Measurements from ENCODE around the gene FKBP15.
A peak's percentile ranks its signal among the peaks of the same experiment; 100 is the strongest.
"Not testable (repeated sequence)": the region's sequence is repeated elsewhere in the genome, so short reads cannot be mapped to it uniquely, and the experiment has no call there.

Gene FKBP15

DNA sequence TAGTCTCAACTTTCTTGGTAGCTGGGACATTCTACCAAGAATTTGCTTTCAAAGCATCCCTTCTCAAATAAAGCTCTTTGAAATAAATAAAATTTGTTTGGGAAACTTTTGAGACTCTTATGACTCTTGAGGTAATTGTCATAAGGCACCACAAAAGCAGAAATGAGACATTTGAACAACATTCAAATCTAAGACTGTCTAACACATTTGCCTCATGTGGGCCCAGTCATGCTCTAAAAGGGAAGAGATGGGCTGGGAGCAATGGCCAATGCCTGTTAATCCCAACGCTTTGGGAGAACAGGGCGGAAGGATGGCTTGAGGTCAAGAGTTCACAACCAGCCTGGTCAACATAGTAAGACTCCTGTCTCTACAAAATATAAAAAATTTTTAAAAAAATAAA lies 43.8 kb downstream of the FKBP15 start:
- DNase-seq, result no peak

DNA sequence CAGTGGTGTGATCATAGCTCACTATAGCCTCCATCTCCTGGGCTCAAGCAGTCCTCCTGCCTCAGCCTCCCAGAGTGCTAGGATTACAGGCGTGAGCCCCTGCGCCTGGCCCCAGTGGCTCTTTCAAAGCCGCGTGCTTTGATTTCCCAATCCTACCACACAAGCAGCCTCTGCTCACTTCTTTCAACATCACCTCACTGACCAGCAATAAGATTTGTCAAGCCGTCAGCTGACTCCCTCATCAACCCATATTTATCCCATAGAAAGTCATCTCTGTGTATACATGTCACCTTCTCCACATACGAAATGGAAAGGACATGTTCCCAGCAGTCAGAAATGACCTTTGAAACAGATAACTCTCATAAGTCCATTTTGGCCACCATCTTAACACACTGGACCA lies 44.3 kb downstream of the FKBP15 start:
- DNase-seq, result no peak

DNA sequence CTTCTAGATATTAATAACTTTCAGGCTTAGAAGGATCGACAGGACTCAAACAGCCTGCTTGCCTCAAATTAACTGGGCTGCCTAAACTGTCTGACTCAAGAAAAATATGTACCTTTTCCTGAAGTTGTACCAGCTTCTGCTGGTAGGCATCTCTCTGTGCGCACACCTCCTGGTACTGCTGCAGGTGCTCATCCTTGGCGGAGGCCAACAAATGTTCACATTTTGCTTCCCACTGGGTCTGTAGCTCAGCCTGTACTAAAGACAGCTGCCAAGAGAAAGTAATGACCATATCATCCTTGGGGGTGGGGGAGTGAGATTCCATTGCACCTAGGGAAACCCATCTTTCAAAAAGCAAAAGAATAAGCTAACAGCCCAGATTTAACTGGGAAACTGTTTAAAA lies 47.7 kb downstream of the FKBP15 start:
- no peak for DNase-seq

DNA sequence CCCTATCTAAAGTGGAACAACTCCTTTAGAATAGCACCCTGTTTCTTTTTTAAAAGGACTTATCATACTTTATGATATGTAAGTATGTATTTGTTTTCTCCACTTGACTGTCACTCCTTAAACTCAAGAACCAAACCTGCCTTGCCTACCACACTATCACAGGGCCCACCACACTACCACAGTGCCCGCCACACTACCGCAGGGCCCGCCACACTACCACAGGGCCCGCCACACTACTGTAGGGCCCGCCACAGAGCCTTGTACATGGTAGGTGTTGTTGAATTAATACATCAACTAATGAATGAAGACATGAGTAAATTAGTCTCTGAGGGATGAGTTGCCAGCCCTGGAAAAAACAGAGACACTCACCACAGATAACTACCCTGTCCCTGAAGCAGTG lies 52.3 kb downstream of the FKBP15 start:
- DNase-seq, result no peak

DNA sequence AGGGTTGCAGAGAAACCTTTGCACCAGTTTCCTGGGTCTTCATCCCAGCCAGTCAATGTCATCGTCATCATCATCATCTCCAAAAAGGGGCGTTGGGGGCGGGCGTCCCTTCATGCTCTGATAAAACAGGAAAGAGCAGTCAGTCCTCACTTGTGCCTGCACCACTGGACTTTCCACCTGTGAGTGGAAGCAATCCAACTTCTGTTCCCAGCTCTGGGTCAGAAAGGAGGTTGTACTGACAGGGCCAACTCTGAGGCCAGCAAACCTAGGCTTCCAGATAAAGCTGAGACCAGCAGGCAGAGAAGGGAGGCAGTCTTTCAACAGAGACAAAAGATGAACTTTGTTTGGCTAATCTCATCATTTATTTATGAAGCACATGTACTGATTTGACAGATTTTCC lies 55.0 kb downstream of the FKBP15 start:
- DNase-seq, result no peak

DNA sequence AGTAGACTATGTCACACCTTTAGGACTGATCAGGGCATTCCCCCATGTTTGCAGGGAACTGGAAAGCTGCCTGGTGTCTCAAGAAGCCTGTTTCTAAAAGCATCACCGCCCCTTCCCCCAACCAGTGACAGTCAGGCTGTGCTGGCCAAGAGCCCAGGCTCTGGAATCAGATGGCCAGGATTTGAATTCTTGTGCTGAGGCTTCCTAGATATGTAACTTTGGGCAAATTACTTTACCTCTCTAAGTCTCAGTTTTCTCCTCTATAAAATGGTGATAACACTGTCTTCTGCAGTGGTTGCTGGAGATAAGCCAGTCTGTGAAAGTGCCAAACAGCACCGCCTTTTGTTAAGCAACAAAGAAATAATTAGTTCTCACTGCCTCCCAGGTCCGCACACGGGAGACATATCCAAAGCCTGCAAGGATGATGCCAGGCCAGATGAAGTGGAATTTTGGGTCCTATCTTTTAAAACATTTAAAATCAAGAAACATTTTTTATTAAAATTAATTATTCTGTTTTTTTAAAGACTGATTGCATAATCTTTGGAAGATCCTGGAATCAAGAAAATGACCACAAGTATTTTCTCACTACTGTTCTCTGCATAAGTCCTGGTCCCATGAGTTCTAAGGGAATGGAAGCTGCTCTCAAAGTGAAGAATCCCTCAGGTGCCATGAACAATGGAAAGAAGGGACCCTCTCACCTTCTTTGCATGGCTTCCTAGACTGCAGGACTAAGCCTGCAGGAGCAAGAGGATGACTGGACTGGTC lies 56.4 kb downstream of the FKBP15 start:
- no peak for DNase-seq

DNA sequence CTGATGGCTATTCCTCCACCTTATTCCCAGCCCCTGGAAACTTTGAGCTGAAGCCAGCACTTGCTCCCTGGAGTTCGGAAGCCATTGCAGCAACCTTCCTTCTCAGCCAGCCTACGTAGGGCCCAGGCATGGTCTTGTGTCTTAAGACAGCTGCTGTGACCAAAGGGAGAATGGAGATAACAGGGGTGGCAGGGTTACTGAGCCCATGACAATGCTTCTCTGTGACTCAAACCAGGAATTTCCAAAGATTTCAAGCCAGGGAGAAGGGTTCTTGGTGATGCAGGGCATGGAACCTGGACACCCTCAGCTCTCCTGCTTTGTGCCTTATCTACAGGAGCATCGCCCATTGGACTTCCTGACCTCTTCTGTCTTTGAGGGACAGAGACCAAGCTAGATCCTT lies 58.1 kb downstream of the FKBP15 start:
- no peak for DNase-seq

DNA sequence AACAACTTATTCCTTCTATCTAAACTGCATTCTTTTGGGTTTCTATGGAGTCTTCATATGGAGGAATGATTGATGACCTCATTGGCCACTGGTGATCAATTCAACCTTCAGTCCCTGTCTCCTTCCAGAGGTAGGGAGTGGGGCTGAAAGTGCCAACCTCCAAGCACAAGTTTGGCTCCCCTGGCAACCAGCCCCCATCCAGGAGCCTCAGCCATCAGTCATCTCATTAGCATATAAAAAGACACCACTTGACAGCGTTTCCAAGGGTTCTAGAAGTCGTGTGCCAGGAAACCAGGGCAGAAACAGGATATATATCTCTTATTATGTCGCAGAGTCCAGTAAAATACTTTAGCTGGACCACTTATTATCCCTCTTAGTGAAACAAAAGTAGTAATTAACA lies 60.5 kb downstream of the FKBP15 start:
- no peak for DNase-seq

DNA sequence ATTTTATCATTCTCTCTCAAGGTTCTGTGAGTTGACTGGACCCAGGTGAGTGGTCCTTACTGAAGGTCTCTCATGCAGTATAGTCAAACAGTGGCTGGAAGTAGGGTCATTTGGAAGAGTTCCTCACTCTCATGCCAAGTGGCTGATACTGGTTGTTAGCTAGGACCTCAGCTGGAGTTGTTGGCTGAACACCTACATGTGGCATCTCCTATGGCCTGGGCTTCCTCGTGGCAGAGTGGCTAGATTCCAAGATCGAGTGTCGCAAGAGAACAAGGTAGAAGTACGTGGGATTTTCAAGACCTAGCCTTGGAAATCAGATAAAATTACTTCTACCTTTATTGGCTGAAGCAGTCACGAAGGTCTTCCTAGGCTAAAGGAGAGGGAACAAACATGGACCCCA lies 62.6 kb downstream of the FKBP15 start:
- no peak for DNase-seq

DNA sequence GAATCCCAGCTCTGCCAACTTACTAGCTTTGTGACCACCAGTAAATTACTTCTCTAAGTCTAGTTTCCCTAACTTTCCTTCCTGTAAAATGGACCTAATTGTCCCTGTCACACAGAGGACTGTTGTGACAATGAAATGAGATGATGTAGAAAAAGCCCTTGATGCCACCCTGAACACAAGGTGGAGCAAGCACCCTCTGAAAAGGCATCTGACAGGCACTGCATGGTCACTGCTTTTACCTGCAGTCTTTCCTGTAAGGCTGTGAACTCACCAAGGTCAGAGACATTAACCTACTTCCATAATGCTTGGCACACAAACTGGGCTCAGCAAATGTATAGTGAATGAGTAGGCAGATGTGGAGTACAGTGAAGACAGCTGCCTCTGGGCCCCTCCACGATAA lies 64.2 kb downstream of the FKBP15 start:
- DNase-seq, result no peak

DNA sequence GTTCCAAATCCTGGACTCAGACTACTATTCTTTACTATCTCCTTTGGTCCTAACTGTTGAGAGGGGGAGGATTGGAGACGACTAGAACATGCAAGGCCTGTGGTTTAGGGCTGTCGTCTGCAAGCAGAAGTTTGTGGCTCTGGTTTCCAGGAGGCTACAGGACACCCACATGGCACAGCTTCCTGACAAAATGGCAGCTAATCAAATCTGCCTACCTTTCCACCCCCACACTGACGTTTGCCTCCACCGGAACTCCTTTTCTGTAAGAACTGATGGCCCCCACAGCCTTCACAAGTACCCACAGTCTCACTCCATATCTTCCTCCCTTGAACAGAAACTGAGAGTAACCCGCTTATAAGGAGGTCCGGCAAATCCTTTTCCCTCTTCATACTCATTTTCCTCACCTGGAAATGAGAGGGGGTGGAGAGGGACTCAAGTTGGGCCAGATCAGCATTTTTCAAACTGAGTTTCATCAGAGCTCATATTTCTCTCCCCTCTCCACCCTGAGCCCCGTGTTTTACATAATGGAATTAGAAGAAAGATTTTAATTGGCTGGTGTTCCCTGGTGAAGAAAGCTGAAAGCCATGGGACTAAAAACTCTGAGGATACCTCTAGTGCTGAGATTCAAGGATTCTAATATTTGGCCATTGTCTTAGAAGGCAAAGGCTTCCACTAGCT lies 65.0 kb downstream of the FKBP15 start:
- DNase-seq, result no peak

DNA sequence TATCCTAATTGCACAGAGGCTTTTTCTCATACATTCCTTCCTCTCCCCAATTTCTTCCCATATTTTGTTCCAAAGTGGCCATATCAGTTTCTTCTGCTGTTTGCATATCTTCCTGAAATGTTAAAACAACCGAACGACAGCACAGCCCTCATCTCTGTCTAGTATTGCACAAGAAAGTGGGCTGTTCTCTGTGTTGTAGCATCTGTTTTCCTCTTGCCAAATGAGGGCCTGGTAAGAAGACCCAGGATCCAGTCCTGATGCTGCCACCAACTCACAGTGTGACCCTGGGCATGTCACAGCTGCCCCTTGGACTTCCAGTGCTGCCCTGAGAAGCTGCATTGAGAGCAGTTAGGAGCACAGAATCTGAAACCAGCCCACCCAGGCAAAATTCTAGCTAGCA lies 66.1 kb downstream of the FKBP15 start:
- no peak for DNase-seq

DNA sequence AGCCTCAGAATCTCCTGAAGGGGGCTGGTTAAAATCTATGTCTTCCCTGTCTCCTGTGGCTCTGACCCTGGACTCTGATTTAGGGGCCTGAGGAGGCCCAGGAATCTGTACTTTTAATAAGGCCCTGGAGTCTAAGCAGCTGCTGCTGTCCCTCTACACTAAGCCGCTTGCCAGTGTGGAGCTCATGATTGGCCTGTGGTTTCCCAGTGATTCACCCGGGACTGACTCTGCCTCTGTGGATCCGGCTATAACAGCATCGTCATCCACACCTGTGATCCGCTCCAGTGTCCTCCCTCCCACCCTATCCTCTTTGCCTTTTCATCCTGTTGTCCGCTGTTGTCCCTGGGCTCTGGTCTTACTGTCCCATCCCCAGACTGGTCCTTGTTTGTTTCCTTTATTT lies 66.6 kb downstream of the FKBP15 start:
- no peak for DNase-seq

DNA sequence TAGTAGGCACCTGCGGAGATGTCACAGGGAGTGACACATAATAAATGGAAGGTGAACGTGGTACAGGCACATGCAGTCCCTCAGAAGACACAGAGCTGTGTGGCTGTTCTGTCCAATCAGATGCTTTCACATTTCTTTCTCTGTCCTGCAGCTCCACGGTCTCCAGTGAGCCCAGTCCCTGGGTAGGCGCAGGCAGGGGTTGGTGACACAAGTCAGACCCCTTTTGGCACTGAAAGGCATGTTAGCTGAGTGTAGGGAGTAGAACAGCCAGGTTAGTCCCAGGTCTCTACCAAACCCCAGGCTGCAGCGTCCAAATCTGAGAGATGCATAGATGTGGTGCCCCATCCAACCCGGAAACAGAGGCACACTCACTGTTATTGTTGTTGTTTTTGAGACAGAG lies 67.5 kb downstream of the FKBP15 start:
- DNase-seq, result no peak

DNA sequence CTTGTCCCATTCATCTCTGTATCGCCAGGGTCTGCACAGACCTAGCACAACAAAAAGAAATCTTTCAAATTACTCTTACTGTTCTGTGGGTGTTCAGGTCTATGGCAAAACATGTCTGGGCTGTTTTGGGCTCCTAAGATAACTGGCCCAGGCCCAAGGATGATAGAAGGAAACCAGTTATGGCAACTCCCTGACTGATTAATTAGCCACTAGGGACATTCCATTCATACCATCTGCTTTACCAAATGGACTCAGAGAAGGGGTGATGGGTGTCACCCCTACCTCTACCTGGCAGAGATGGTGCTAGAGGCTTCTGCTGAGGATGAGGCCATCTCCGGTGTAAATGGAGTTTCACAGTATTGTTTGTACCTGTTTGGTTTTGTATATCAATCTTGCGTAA lies 68.4 kb downstream of the FKBP15 start:
- no peak for DNase-seq

DNA sequence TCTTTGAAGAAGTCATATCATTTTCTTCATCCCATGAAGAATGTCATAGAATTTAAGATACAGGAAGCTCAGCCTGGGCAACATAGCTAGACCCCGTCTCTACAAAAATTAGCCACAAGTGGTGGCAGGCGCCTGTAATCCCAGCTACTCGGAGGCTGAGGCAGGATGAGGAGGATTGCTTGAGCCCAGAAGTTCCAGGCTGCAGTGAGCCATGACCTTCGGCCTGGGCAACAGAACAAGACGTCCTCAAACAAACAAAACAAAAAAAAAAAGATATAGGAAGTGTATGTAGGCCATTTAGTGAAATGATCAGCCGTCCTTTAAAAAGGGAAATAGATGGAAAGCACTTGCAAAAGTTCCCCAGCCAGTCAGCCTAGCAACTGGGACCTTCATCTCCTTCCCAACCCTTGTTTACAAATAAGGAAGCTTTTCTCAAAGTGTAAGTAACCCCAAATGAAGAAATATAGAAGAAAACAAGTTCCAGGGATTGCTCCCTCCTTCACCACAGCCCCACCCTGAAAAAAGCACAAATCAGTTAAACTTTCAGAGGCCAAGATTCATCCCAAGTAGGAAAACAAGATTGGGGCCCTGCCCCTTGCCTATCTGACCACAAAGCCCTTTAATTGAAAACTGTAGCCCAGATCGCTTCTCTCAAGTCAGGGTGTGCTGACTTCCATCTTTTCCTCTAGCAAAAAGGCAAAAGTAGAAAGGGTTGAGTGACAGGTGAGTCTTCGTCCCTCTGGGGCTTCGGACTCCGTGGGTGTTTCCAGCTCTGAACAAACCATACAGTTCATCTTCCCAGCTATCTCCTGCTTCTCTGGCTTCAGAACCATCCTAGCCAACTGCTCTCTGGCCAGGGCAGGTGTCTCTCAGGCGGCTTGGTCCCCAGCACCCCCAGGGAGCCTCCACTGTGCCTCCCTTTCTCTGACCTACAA lies 69.1 kb downstream of the FKBP15 start:
- no peak for DNase-seq

DNA sequence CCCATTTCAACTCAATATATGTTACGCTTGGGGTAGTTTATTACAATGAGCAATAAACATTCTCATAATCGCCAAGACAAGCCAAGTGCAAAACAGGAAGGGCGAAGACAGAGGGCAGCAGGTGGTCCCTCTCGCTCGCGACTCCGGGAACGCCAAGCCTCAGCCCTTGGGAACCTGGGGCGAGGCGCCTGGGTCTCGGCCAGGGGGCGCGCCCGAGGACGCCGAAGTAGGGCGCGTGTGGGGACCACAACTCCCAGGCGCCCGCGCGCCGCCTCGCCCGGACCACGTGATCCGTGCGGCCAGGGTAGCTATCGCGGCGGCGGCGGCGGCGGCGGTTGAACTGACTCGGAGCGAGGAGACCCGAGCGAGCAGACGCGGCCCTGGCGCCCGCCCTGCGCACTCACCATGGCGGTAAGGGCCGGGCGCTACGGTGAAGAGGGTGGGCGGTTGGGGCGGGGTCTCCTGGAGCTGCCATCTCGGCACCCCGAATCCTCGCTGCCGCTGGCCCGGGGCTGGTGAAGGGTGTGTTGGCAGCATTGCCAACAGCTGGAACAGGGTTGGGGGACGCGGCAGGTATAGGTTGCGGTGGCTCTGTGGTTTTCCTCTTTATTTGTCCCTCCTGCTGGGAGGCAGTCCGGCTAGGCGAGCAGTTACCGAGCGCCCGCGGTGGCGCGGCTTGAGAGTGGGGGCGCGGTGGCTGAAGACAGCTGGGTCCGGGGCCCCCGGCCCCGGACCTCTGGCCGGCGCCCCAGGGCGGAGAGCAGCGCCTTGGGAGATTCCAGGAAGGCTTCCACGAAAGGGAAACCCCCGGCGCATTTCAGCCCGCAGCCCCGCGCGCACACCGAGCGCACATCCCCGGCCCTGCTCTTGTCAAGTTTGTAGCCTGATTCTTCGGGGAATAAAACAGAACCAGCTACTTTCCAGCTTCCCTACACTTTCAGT lies 70.1 kb downstream of the FKBP15 start, which contains the start of gene SLC31A2:
TSS of gene SLC31A2 (plus strand) at position 338 of the 942 bp plus-strand sequence. CDS start at position 406, 68 bp downstream.
- DNase-seq, result peak; percentile 53

DNA sequence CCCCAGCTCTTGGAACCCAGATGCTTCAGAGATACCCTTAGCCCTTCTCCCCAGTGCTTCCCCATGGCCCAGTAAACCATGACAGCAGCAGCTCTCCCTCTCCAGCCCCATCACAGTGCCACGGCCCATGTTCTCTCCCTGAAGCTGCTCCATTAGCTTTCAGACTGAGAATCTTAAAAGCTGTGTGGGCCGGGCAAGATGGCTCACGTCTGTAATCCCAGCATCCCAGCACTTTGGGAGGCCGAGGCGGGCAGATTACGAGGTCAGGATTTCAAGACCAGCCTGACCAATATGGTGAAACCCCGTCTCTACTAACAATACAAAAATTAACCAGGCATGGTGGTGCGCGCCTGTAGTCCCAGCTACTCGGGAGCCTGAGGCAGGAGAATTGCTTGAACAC lies 71.5 kb downstream of the FKBP15 start:
- DNase-seq, result not testable (repeated sequence)

DNA sequence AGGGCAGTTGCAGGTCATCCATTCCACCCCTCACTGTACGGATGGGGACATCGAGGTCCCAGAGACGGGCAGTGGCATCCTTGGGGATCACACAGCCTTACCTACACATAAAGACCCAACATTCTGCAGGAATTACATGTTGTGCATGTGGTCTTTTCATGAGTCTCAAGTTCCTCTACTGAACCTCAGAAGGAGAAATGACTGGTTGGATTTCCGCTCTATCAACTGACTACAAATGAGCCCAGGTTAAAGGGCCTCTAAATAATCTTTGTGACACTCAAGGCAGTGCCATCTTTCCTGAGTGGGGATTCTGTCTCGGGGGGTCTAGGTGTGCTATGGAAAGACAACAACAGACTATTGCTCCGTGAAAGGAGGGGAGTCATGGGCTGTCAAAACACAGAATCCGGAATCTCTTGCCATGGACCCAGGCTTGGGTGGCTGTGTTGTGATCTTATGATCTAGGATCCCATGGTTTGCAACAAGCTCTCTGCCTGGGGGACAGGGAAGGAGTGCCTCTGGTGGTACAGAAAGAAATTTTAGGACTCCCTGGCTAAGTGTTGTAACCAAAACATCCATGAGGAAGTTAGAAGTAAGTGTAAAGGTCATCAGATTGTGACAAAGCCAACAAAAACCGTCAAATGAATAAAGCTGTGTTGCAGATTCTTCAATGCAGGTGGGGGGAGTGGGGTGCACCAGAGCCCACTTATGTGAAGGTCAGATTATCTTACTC lies 72.1 kb downstream of the FKBP15 start:
- DNase-seq, result no peak

DNA sequence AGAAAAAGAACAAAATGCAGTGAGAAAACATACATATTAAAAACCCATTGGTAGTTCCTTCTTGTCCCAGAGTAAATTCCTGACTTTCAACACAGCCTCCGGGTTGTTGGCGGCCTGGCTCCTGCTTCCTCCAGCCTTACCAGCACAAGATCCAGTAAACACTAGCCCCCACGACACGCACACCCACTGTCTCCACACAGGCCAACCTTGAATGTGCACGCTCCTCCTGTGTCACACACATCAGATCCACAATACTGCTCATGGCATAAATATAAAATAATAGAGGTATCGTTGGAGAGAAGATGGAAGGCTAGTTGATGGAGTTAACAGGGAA lies 72.7 kb downstream of the FKBP15 start:
- DNase-seq, result no peak

DNA sequence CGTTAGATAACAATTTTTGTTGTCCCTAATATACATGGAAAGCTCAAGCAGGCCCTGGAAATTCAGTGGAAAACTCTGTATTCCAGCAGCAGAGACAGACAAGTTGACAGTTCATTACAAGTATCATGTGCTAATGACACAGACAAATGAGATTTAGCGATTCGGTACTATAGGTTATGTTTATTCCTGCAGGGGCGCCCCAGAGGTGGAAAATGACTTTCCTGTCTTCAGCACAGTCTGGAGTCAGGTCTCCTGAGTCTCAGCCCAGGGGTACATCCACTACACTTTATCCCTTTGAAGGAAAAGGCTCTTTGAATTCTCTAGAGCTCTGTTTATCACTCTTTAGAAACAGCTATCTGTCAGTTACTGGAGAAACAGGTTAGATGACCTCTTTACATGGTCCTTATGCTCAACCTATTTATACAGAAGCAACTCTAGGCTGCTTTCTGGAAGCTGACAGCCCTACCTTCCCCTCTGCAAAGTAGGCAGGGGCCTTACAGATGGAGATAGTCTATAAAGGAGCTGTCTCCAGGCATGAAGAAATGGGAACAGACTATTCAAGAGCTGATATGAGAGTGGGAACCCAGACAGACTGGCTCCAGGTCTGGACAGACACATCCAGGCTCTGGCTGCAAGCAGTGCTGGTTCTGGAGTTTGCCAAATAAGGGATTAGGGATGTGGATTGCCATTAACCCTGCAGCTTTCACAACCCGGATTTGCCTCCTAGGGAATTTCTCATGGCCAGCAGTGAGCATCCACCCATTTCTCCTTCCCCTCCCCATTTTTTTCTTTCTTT lies 77.4 kb downstream of the FKBP15 start:
- no peak for DNase-seq

Data from NCI-H1694 (cell line).